ENCODE results near the gene MMP24. TPM values are rescaled to one million over a fixed set of nuclear protein-coding genes. Genes with fewer than 3 reads are reported as not detected.
A peak's percentile ranks its signal among the peaks of the same experiment; 100 is the strongest.

The MMP24 gene
- total RNA-seq, 2 experiments from 2014 or later, result not detected

GRCh38 chr20:35226884-35227681, 593 bp downstream of the MMP24 start:
- DNase-seq, result peak; percentile 65
- CTCF ChIA-PET, result interaction anchor here (0.8 to 1.4 kb wide), 3 partner anchors 42 to 82 kb away, joined by 3 to 6 read pairs (median 3); no protein-coding TSS in a partner anchor
- Mint-ChIP-seq H3K27me3 (peaks cover 27% of the 10 kb centered on the region), H3K36me3 (peaks cover 13% of the 10 kb centered on the region), H3K4me3 (peak overlapping the region; percentile 55), H3K9me3 (peaks cover 2% of the 10 kb centered on the region), H3K27ac (no peak overlapping the region), H3K4me1 (ENCODE audit: low read depth) (peaks cover 7% of the 10 kb centered on the region)
- POLR2A ChIA-PET, result no interaction called here
- intact Hi-C loops (cut with micrococcal nuclease), result no loop called here

GRCh38 chr20:35232575-35232974, 6.1 kb downstream of the MMP24 start:
- Mint-ChIP-seq H3K9me3 (no peaks in the 10 kb centered on the region), H3K27me3 (peaks cover 11% of the 10 kb centered on the region), H3K27ac (no peak overlapping the region), H3K4me1 (ENCODE audit: low read depth) (no peaks in the 10 kb centered on the region), H3K36me3 (peaks cover 20% of the 10 kb centered on the region), H3K4me3 (no peak overlapping the region)
- ChIA-PET POLR2A (no interaction called here), CTCF (no interaction called here)
- intact Hi-C loops (cut with micrococcal nuclease), result no loop called here
- DNase-seq, result no peak

GRCh38 chr20:35235881-35236280, 9.4 kb downstream of the MMP24 start:
- POLR2A ChIA-PET, result no interaction called here
- CTCF ChIA-PET, result no interaction called here
- DNase-seq, result no peak
- Mint-ChIP-seq H3K36me3 (peaks cover 16% of the 10 kb centered on the region), H3K27me3 (no peaks in the 10 kb centered on the region), H3K9me3 (no peaks in the 10 kb centered on the region), H3K4me1 (ENCODE audit: low read depth) (no peaks in the 10 kb centered on the region), H3K4me3 (no peak overlapping the region), H3K27ac (no peak overlapping the region)
- intact Hi-C loops (cut with micrococcal nuclease), result no loop called here

- intact Hi-C loops (cut with micrococcal nuclease), result no loop called here
- ChIA-PET POLR2A (no interaction called here), CTCF (no interaction called here)
- H3K4me3 Mint-ChIP-seq, result no peak overlapping the region
- peaks cover 13% of the 10 kb centered on the region for H3K36me3 Mint-ChIP-seq
- no peak for DNase-seq
- H3K27ac Mint-ChIP-seq, result no peak overlapping the region
- no peaks in the 10 kb centered on the region for H3K27me3 Mint-ChIP-seq
- no peaks in the 10 kb centered on the region for H3K4me1 Mint-ChIP-seq (ENCODE audit: low read depth)
- no peaks in the 10 kb centered on the region for H3K9me3 Mint-ChIP-seq
Observed at GRCh38 chr20:35237486-35237885, 11.0 kb downstream of the MMP24 start.

DNA sequence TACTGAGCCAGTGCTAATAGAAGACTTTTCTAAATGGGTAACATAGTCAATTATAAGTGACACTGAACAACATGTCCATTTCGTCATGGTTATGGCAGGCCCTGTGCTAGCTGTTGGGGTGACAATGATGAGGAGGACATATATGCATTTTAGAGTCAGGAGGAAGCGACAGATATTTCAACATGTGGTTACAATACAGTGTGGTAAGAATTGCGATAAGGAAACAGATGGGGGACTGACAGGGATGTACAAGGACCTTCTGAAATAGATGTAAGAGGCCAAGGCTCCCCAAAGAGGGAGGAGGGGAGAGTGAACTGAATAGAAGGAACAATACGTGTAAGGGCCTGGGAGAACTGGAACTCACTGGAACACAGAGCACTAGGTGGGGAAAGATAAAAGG, 11.7 kb downstream of the MMP24 start:
- no peak overlapping the region for H3K4me3 Mint-ChIP-seq
- CTCF ChIA-PET, result no interaction called here
- POLR2A ChIA-PET, result no interaction called here
- H3K4me1 Mint-ChIP-seq (ENCODE audit: low read depth), result no peaks in the 10 kb centered on the region
- H3K36me3 Mint-ChIP-seq, result peaks cover 13% of the 10 kb centered on the region
- no peaks in the 10 kb centered on the region for H3K27me3 Mint-ChIP-seq
- no peaks in the 10 kb centered on the region for H3K9me3 Mint-ChIP-seq
- intact Hi-C loops (cut with micrococcal nuclease), result no loop called here
- no peak for DNase-seq
- no peak overlapping the region for H3K27ac Mint-ChIP-seq

DNA sequence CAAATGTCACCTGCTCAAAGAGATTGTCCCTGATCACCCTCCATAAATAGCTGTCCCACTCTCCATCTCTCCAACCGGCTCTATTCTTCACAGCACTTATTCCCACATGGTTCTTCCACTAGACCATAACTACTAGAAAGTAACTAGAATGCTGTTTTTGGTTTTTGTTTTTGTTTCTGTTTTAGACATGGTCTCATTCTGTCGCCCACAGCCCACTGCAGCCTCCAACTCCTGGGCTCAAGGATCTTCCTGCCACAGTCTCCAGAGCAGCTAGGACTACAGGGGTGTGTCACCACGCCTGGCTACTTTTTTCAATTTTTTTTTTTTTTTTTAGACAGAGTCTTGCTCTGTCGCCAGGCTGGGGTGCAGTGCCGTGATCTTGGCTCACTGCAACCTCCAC, 12.2 kb downstream of the MMP24 start:
- intact Hi-C loops (cut with micrococcal nuclease), result no loop called here
- Mint-ChIP-seq H3K27ac (no peak overlapping the region), H3K36me3 (peaks cover 13% of the 10 kb centered on the region), H3K27me3 (no peaks in the 10 kb centered on the region), H3K4me3 (no peak overlapping the region), H3K9me3 (no peaks in the 10 kb centered on the region), H3K4me1 (ENCODE audit: low read depth) (no peaks in the 10 kb centered on the region)
- no peak for DNase-seq
- POLR2A ChIA-PET, result no interaction called here
- CTCF ChIA-PET, result no interaction called here

- Mint-ChIP-seq H3K4me3 (no peak overlapping the region), H3K27me3 (no peaks in the 10 kb centered on the region), H3K4me1 (ENCODE audit: low read depth) (no peaks in the 10 kb centered on the region), H3K27ac (no peak overlapping the region), H3K9me3 (no peaks in the 10 kb centered on the region), H3K36me3 (peaks cover 9% of the 10 kb centered on the region)
- DNase-seq, result no peak
- CTCF ChIA-PET, result no interaction called here
- POLR2A ChIA-PET, result no interaction called here
- intact Hi-C loops (cut with micrococcal nuclease), result no loop called here
Observed at GRCh38 chr20:35240083-35240810, 13.8 kb downstream of the MMP24 start.

GRCh38 chr20:35240811-35241293, 14.4 kb downstream of the MMP24 start:
- ChIA-PET POLR2A (no interaction called here), CTCF (no interaction called here)
- DNase-seq, result no peak
- Mint-ChIP-seq H3K4me1 (ENCODE audit: low read depth) (no peaks in the 10 kb centered on the region), H3K27me3 (no peaks in the 10 kb centered on the region), H3K36me3 (peaks cover 7% of the 10 kb centered on the region), H3K9me3 (no peaks in the 10 kb centered on the region), H3K27ac (no peak overlapping the region), H3K4me3 (no peak overlapping the region)
- intact Hi-C loops (cut with micrococcal nuclease), result no loop called here

GRCh38 chr20:35243317-35243716, 16.8 kb downstream of the MMP24 start:
- Mint-ChIP-seq H3K36me3 (peaks cover 2% of the 10 kb centered on the region), H3K9me3 (no peaks in the 10 kb centered on the region), H3K27ac (no peak overlapping the region), H3K27me3 (no peaks in the 10 kb centered on the region), H3K4me1 (ENCODE audit: low read depth) (no peaks in the 10 kb centered on the region), H3K4me3 (no peak overlapping the region)
- ChIA-PET CTCF (no interaction called here), POLR2A (no interaction called here)
- intact Hi-C loops (cut with micrococcal nuclease), result no loop called here
- DNase-seq, result no peak

DNA sequence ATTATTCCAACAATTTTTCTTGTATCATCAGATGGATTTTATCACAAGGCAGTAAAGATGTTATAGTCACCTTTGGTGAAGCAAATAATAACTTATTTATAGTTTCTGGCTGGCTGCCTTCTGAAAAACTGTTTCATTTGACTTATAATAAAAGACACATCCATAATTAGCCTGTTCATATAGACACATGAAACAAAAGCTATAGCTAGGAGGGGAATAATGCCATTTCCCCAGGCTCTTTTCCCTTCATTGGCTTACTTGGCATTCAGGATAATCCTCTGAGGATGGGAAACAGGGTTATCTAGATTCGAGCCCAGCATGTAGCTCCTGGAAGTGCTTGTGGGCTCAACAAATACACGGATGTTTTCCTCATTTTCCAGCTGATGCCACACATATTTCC, 17.5 kb downstream of the MMP24 start:
- no peak overlapping the region for H3K27ac Mint-ChIP-seq

DNA sequence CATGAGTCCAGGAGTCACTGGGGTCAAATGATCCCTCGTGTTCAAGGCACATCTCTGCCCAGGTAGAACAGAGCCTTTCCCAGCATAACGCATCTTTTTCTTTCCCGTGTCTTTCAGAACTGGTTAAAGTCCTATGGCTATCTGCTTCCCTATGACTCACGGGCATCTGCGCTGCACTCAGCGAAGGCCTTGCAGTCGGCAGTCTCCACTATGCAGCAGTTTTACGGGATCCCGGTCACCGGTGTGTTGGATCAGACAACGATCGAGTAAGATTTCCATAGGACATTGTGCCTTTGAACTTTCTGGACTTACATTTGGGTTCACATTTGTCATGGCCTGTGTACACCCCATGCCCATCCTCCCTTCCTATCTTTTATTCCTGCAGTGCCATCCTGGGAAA, 20.2 kb downstream of the MMP24 start:
- Mint-ChIP-seq H3K4me1 (ENCODE audit: low read depth) (peaks cover 1% of the 10 kb centered on the region), H3K36me3 (peaks cover 2% of the 10 kb centered on the region), H3K27me3 (no peaks in the 10 kb centered on the region), H3K9me3 (no peaks in the 10 kb centered on the region), H3K4me3 (no peak overlapping the region), H3K27ac (no peak overlapping the region)
- ChIA-PET CTCF (no interaction called here), POLR2A (no interaction called here)
- intact Hi-C loops (cut with micrococcal nuclease), result loop anchor here (5.0 kb wide), 1 partner anchor 624 kb away; no protein-coding TSS in a partner anchor
- no peak for DNase-seq

More for the DNA sequence above, 17.5 kb downstream of the MMP24 start:
- POLR2A ChIA-PET, result no interaction called here
- CTCF ChIA-PET, result interaction anchor here (0.8 kb wide), 1 partner anchor 25 kb away, joined by 3 read pairs; no protein-coding TSS in a partner anchor
- no peaks in the 10 kb centered on the region for H3K27me3 Mint-ChIP-seq
- H3K4me1 Mint-ChIP-seq (ENCODE audit: low read depth), result no peaks in the 10 kb centered on the region
- no peaks in the 10 kb centered on the region for H3K9me3 Mint-ChIP-seq
- peaks cover 2% of the 10 kb centered on the region for H3K36me3 Mint-ChIP-seq
- H3K4me3 Mint-ChIP-seq, result no peak overlapping the region
- intact Hi-C loops (cut with micrococcal nuclease), result no loop called here
- no peak for DNase-seq

GRCh38 chr20:35248641-35249475, 22.4 kb downstream of the MMP24 start:
- Mint-ChIP-seq H3K9me3 (no peaks in the 10 kb centered on the region), H3K4me1 (ENCODE audit: low read depth) (peaks cover 13% of the 10 kb centered on the region), H3K4me3 (no peak overlapping the region), H3K27ac (no peak overlapping the region), H3K36me3 (peaks cover 2% of the 10 kb centered on the region), H3K27me3 (no peaks in the 10 kb centered on the region)
- ChIA-PET POLR2A (no interaction called here), CTCF (interaction anchor here (0.9 kb wide), 1 partner anchor 55 kb away, joined by 3 read pairs; no protein-coding TSS in a partner anchor)
- intact Hi-C loops (cut with micrococcal nuclease), result loop anchor here (5.0 kb wide), 1 partner anchor 627 kb away; no protein-coding TSS in a partner anchor
- no peak for DNase-seq

All from activated CD4-positive, alpha-beta memory T cell treated with anti-CD3 and anti-CD28 coated beads for 36 hours (primary cell).